ENCODE measurements around the gene UBXN6.

The UBXN6 gene

GRCh38 chr19:4403005-4403761 is 54.4 kb downstream of the UBXN6 start:
- DNase-seq (ENCODE audit: insufficient read length, low spot score) (no peak), FAIRE-seq (peak; percentile 85)
- TF ChIP-seq POLR2AphosphoS5 (IDR thresholded peaks at IDR 0.05; ENCODE audit: low read depth, low read length) (no peak), SPI1 (IDR thresholded peaks at IDR 0.05; ENCODE audit: low read depth, low read length) (no peak), PAX5 (IDR thresholded peaks at IDR 0.05; ENCODE audit: insufficient read depth, low read length, severe bottlenecking) (no peak), POLR2A (IDR thresholded peaks at IDR 0.05; ENCODE audit: low read depth, low read length) (no peak), POU2F2 (IDR thresholded peaks at IDR 0.05; ENCODE audit: low read depth, low read length) (no peak), TAF1 (IDR thresholded peaks at IDR 0.05; ENCODE audit: low read depth, low read length) (no peak)

- peak; percentile 99 for DNase-seq (ENCODE audit: insufficient read length, low spot score)
- FAIRE-seq = peak; percentile 100
- TF ChIP-seq SPI1 (IDR thresholded peaks at IDR 0.05; ENCODE audit: low read depth, low read length) = 0 out of 2 replicates have a peak, but pooled peaks have one; percentile 12
- TF ChIP-seq TAF1 (IDR thresholded peaks at IDR 0.05; ENCODE audit: low read depth, low read length) = peak; percentile 58; the same call in 1 of the 2 replicates
- TF ChIP-seq PAX5 (IDR thresholded peaks at IDR 0.05; ENCODE audit: insufficient read depth, low read length, severe bottlenecking) = no peak
- TF ChIP-seq POLR2AphosphoS5 (IDR thresholded peaks at IDR 0.05; ENCODE audit: low read depth, low read length) = no peak
- no peak for TF ChIP-seq POLR2A (IDR thresholded peaks at IDR 0.05; ENCODE audit: low read depth, low read length)
Observed at GRCh38 chr19:4402171-4403004, 55.2 kb downstream of the UBXN6 start, which contains the start of gene CHAF1A. TSS of gene CHAF1A (plus strand) at chr19:4402640. CDS start at chr19:4402763, 123 bp downstream.

DNA sequence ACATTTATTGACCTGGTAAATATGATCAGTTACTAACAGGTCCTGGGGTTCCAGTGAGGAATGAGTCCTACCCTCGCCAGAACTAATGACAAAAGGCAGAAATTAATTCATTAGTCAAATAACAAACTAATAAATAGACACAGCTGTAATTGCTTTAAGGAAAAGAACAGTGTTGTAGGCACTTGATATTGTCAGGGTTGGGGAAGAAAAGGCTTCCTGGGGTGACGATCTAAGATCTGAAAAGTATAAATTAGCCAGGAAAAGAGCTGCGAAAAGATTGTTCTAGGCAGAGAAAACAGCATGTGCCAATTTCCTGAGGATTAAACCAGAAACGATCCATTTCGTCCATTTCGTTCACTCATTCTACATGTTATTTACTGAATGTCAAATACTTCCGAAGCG is 55.8 kb downstream of the UBXN6 start:
- FAIRE-seq = no peak
- no peak for DNase-seq (ENCODE audit: insufficient read length, low spot score)
- no peak for TF ChIP-seq POLR2AphosphoS5 (IDR thresholded peaks at IDR 0.05; ENCODE audit: low read depth, low read length)
- no peak for TF ChIP-seq PAX5 (IDR thresholded peaks at IDR 0.05; ENCODE audit: insufficient read depth, low read length, severe bottlenecking)
- TF ChIP-seq SPI1 (IDR thresholded peaks at IDR 0.05; ENCODE audit: low read depth, low read length) = no peak
- no peak for TF ChIP-seq POLR2A (IDR thresholded peaks at IDR 0.05; ENCODE audit: low read depth, low read length)
- no peak for TF ChIP-seq POU2F2 (IDR thresholded peaks at IDR 0.05; ENCODE audit: low read depth, low read length)
- no peak for TF ChIP-seq TAF1 (IDR thresholded peaks at IDR 0.05; ENCODE audit: low read depth, low read length)

GRCh38 chr19:4400135-4400936 is 57.3 kb downstream of the UBXN6 start, which contains the start of gene SH3GL1:
TSS of gene SH3GL1 (minus strand) at chr19:4400547. CDS start at chr19:4400368, 179 bp downstream.
- TF ChIP-seq TAF1 (IDR thresholded peaks at IDR 0.05; ENCODE audit: low read depth, low read length) = peak; percentile 38; the same call in 1 of the 2 replicates
- peak; percentile 3 for TF ChIP-seq PAX5 (IDR thresholded peaks at IDR 0.05; ENCODE audit: insufficient read depth, low read length, severe bottlenecking)
- peak; percentile 52; the same call in 1 of the 2 replicates for TF ChIP-seq POLR2A (IDR thresholded peaks at IDR 0.05; ENCODE audit: low read depth, low read length)
- no peak for TF ChIP-seq SPI1 (IDR thresholded peaks at IDR 0.05; ENCODE audit: low read depth, low read length)
- 0 out of 2 replicates have a peak, but pooled peaks have one; percentile 50 for TF ChIP-seq POLR2AphosphoS5 (IDR thresholded peaks at IDR 0.05; ENCODE audit: low read depth, low read length)
- peak; percentile 98 for FAIRE-seq
- peak; percentile 72 for DNase-seq (ENCODE audit: insufficient read length, low spot score)

- DNase-seq (ENCODE audit: insufficient read length, low spot score) = no peak
- no peak for TF ChIP-seq SPI1 (IDR thresholded peaks at IDR 0.05; ENCODE audit: low read depth, low read length)
- no peak for TF ChIP-seq POLR2A (IDR thresholded peaks at IDR 0.05; ENCODE audit: low read depth, low read length)
- TF ChIP-seq POLR2AphosphoS5 (IDR thresholded peaks at IDR 0.05; ENCODE audit: low read depth, low read length) = no peak
- TF ChIP-seq TAF1 (IDR thresholded peaks at IDR 0.05; ENCODE audit: low read depth, low read length) = no peak
- no peak for TF ChIP-seq POU2F2 (IDR thresholded peaks at IDR 0.05; ENCODE audit: low read depth, low read length)
- no peak for TF ChIP-seq PAX5 (IDR thresholded peaks at IDR 0.05; ENCODE audit: insufficient read depth, low read length, severe bottlenecking)
- FAIRE-seq = peak; percentile 54
Observed at GRCh38 chr19:4399812-4400134, 57.8 kb downstream of the UBXN6 start.

DNA sequence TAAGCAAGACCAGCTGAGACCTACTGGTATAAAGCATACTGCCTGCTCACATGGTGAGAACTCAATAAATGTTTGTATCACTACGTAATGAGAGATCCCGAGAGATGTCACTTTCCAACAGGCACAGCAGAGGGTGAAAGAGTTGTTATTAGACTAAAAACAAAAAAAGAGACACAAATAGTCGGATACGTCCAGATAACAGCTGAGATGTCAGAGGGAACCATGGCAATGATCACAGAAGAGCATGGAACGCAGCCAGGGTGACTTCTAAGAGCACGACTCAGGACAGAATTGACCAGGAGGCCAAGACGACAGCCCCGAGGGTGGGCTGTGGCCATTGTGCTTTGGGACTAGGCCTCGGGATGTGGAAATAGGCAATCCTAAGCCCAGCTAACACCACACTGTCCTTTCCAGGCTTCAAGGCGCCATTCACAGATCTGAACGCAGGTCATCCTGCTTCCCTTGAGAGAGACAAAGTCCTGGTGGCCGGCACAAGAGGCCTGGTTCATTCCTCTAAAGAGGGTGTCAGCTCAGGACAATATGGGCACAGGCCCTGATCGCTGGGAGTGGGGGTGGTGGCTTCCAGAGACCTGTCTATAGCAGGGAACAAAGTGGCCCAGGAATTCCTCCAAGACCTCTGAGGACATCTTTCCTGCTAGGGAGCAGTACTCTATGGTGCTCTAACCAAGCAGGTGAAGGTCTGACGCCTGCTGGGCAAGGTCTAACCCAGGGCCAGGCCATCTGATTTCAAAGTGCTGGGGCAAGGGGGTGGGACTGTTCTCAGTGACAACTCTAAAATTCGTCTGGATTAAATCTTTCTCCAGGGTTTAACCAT is 60.4 kb downstream of the UBXN6 start:
- TF ChIP-seq PAX5 (IDR thresholded peaks at IDR 0.05; ENCODE audit: insufficient read depth, low read length, severe bottlenecking) (no peak), TAF1 (IDR thresholded peaks at IDR 0.05; ENCODE audit: low read depth, low read length) (no peak), POLR2A (IDR thresholded peaks at IDR 0.05; ENCODE audit: low read depth, low read length) (no peak), POLR2AphosphoS5 (IDR thresholded peaks at IDR 0.05; ENCODE audit: low read depth, low read length) (no peak), POU2F2 (IDR thresholded peaks at IDR 0.05; ENCODE audit: low read depth, low read length) (no peak), SPI1 (IDR thresholded peaks at IDR 0.05; ENCODE audit: low read depth, low read length) (no peak)
- no peak for DNase-seq (ENCODE audit: insufficient read length, low spot score)
- no peak for FAIRE-seq
